MM.1S (cell line): ENCODE data around the gene DACT3.

Experiments used
- DNase-seq: peaks from one replicate; pipeline ENCODE4 v3.0.0-alpha.2; 2015
- H2AFZ ChIP-seq: fragments of 300-600 bp; sonication (generic); 2 replicates; pipeline ENCODE4 v1.6.0; 2016; ENCODE audit warnings: antibody characterized with exemption, low read length
- H3F3A ChIP-seq: fragments of 300-600 bp; sonication (generic); 2 replicates; pipeline ENCODE4 v1.6.1; 2016; ENCODE audit warnings: mild to moderate bottlenecking, antibody characterized with exemption, low read length, moderate library complexity, mixed read lengths; ENCODE audit not compliant: insufficient read depth
- H3K27ac ChIP-seq: fragments of 300-600 bp; sonication (generic); 2 replicates; pipeline ENCODE4 v1.5.1; 2016; ENCODE audit warnings: mild to moderate bottlenecking, low read length
- H3K27me3 ChIP-seq: fragments of 300-600 bp; sonication (generic); replicated peaks from 2 replicates; pipeline ENCODE4 v1.6.0; 2016; ENCODE audit warnings: low read length; ENCODE audit not compliant: insufficient read depth
- H3K36me3 ChIP-seq: fragments of 300-600 bp; sonication (generic); replicated peaks from 2 replicates; pipeline ENCODE4 v1.6.1; 2016; ENCODE audit warnings: mild to moderate bottlenecking, low read length, mixed read lengths; ENCODE audit not compliant: insufficient read depth
- H3K4me1 ChIP-seq: fragments of 300-600 bp; sonication (generic); 2 replicates; pipeline ENCODE4 v1.6.1; 2016; ENCODE audit warnings: low read length, mixed read lengths
- H3K4me2 ChIP-seq: fragments of 300-600 bp; sonication (generic); 2 replicates; pipeline ENCODE4 v1.6.0; 2016; ENCODE audit warnings: low read depth, low read length
- H3K4me3 ChIP-seq: fragments of 300-600 bp; sonication (generic); 2 replicates; pipeline ENCODE4 v1.5.1; 2016; ENCODE audit warnings: low read length, mixed read lengths
- H3K79me2 ChIP-seq: fragments of 300-600 bp; sonication (generic); 2 replicates; pipeline ENCODE4 v1.6.1; 2016; ENCODE audit warnings: mixed run types, low read length, mixed read lengths
- H3K9ac ChIP-seq: fragments of 300-600 bp; sonication (generic); 2 replicates; pipeline ENCODE4 v1.6.1; 2016; ENCODE audit warnings: low read length, mixed read lengths
- H3K9me2 ChIP-seq: fragments of 300-600 bp; sonication (generic); replicated peaks from 2 replicates; pipeline ENCODE4 v1.6.1; 2016; ENCODE audit warnings: mild to moderate bottlenecking, low read length, mixed read lengths; ENCODE audit not compliant: insufficient read depth
- H3K9me3 ChIP-seq: fragments of 300-600 bp; sonication (generic); replicated peaks from 2 replicates; pipeline ENCODE4 v1.6.1; 2016; ENCODE audit warnings: mild to moderate bottlenecking, low read length, mixed read lengths; ENCODE audit not compliant: insufficient read depth
- H4K20me1 ChIP-seq: fragments of 300-600 bp; sonication (generic); 2 replicates; pipeline ENCODE4 v1.6.1; 2016; ENCODE audit warnings: mild to moderate bottlenecking, low read length, moderate library complexity, mixed read lengths; ENCODE audit not compliant: insufficient read depth
- CTCF ChIP-seq: fragments of 300-600 bp; sonication (generic); IDR thresholded peaks from 2 replicates; pipeline ENCODE4 v1.5.1; 2016; ENCODE audit warnings: antibody characterized with exemption, low read length, mixed read lengths
- EZH2 ChIP-seq: fragments of 300-600 bp; sonication (generic); optimal IDR thresholded peaks from 2 replicates; pipeline ENCODE3; 2017; ENCODE audit warnings: low read depth, mild to moderate bottlenecking, antibody characterized with exemption, low read length, mixed read lengths
- EZH2phosphoT487 ChIP-seq: fragments of 300-600 bp; sonication (generic); IDR thresholded peaks from 2 replicates; pipeline ENCODE4 v1.6.1; 2018; ENCODE audit warnings: antibody characterized with exemption, low read length

Gene DACT3

GRCh38 chr19:46615966-46616365, 45.0 kb downstream of the DACT3 start:
- Histone ChIP-seq H3K4me3 (no peak overlapping the region), H3K4me1 (peaks cover 21% of the 10 kb centered on the region), H3K27ac (no peak overlapping the region), H4K20me1 (peaks cover 12% of the 10 kb centered on the region), H2AFZ (no peak overlapping the region), H3K9me2 (no peaks in the 10 kb centered on the region), H3K9me3 (no peaks in the 10 kb centered on the region), H3K4me2 (no peak overlapping the region), H3K79me2 (no peaks in the 10 kb centered on the region), H3K27me3 (peaks cover 84% of the 10 kb centered on the region), H3K9ac (no peak overlapping the region), H3F3A (peaks cover 12% of the 10 kb centered on the region), H3K36me3 (no peaks in the 10 kb centered on the region)
- TF ChIP-seq CTCF, result no peak
- TF ChIP-seq EZH2phosphoT487, result no peak
- TF ChIP-seq EZH2, result no peak
- no peak for DNase-seq

GRCh38 chr19:46614114-46614722, 46.8 kb downstream of the DACT3 start:
- Histone ChIP-seq H3F3A (peaks cover 23% of the 10 kb centered on the region), H3K4me3 (no peak overlapping the region), H3K27ac (no peak overlapping the region), H2AFZ (no peak overlapping the region), H3K9ac (no peak overlapping the region), H4K20me1 (peaks cover 26% of the 10 kb centered on the region), H3K9me2 (no peaks in the 10 kb centered on the region), H3K4me1 (peaks cover 27% of the 10 kb centered on the region), H3K9me3 (no peaks in the 10 kb centered on the region), H3K4me2 (no peak overlapping the region), H3K79me2 (no peaks in the 10 kb centered on the region), H3K27me3 (peaks cover 71% of the 10 kb centered on the region), H3K36me3 (0 out of 2 replicates have a peak, but pooled peaks cover 4% of the 10 kb centered on the region)
- TF ChIP-seq EZH2 (no peak), CTCF (peak; percentile 79), EZH2phosphoT487 (no peak)
- DNase-seq, result peak; percentile 61

GRCh38 chr19:46613525-46613924, 47.5 kb downstream of the DACT3 start:
- Histone ChIP-seq H3K4me1 (peaks cover 27% of the 10 kb centered on the region), H3F3A (peaks cover 23% of the 10 kb centered on the region), H4K20me1 (peaks cover 26% of the 10 kb centered on the region), H3K27ac (no peak overlapping the region), H3K9me3 (no peaks in the 10 kb centered on the region), H3K79me2 (no peaks in the 10 kb centered on the region), H3K9ac (no peak overlapping the region), H3K27me3 (peaks cover 65% of the 10 kb centered on the region), H3K9me2 (no peaks in the 10 kb centered on the region), H3K4me2 (no peak overlapping the region), H2AFZ (no peak overlapping the region), H3K36me3 (0 out of 2 replicates have a peak, but pooled peaks cover 11% of the 10 kb centered on the region), H3K4me3 (no peak overlapping the region)
- DNase-seq, result no peak
- no peak for TF ChIP-seq EZH2
- TF ChIP-seq CTCF, result no peak
- TF ChIP-seq EZH2phosphoT487, result no peak
